ENCODE measurements around the gene IRF2BP2.

GRCh38 chr1:234561319-234561718 lies 48.7 kb downstream of the IRF2BP2 start:
- no peak for TF ChIP-seq REST (IDR thresholded peaks at IDR 0.05; ENCODE audit: low read depth, low read length)
- no peak for TF ChIP-seq CREB1 (IDR thresholded peaks at IDR 0.05; ENCODE audit: low read depth)
- no peak for TF ChIP-seq E2F4 (IDR thresholded peaks at IDR 0.05; ENCODE audit: low read depth, low read length)
